ENCODE results near the gene CEACAM5. TPM values are rescaled to one million over a fixed set of nuclear protein-coding genes. Genes with fewer than 3 reads are reported as not detected.

CEACAM5 gene
- total RNA-seq = 10 to 100 TPM in 2 of 4 donors, 1 to 10 TPM in 2; 4.1 to 19.6 (median 14.0) TPM

DNA sequence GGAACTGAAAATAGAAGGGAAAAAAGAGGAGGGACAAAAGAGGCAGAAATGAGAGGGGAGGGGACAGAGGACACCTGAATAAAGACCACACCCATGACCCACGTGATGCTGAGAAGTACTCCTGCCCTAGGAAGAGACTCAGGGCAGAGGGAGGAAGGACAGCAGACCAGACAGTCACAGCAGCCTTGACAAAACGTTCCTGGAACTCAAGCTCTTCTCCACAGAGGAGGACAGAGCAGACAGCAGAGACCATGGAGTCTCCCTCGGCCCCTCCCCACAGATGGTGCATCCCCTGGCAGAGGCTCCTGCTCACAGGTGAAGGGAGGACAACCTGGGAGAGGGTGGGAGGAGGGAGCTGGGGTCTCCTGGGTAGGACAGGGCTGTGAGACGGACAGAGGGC lies at the start of gene CEACAM5:
Gene CEACAM5 (plus strand): TSS at position 146 of the 400 bp plus-strand sequence. CDS start 106 bp downstream, at position 252.
- Histone ChIP-seq H3K27me3 (peaks cover 58% of the 10 kb centered on the region), H3K4me1 (no peaks in the 10 kb centered on the region), H3K9me3 (no peaks in the 10 kb centered on the region), H3K4me3 (no peak within 1 kb of the TSS), H3K27ac (no peak within 1 kb of the TSS), H3K36me3 (no peaks in the 10 kb centered on the region)
- TF ChIP-seq POLR2AphosphoS5 (IDR thresholded peaks at IDR 0.05) (no peak), POLR2A (IDR thresholded peaks at IDR 0.05) (no peak), EP300 (IDR thresholded peaks at IDR 0.05) (no peak), CTCF (IDR thresholded peaks at IDR 0.05) (no peak)
- 36% methylated on average over 4 of the region's 4 CpGs for WGBS
- peak in 1 of 2 donors; percentile 50 for DNase-seq (ENCODE audit: low spot score in 2 of 2)

GRCh38 chr19:41666075-41666474 lies 42.4 kb upstream of the CEACAM5 start:
- DNase-seq (ENCODE audit: low spot score in 2 of 2) = no peak
- Histone ChIP-seq H3K27ac (no peak overlapping the region), H3K36me3 (no peaks in the 10 kb centered on the region), H3K27me3 (peaks cover 7% of the 10 kb centered on the region), H3K4me3 (no peak overlapping the region), H3K4me1 (no peaks in the 10 kb centered on the region), H3K9me3 (peaks cover 4% of the 10 kb centered on the region)
- TF ChIP-seq POLR2AphosphoS5 (IDR thresholded peaks at IDR 0.05) (no peak), EP300 (IDR thresholded peaks at IDR 0.05) (no peak), CTCF (IDR thresholded peaks at IDR 0.05) (no peak), POLR2A (IDR thresholded peaks at IDR 0.05) (no peak)
- 73% methylated on average over 2 of the region's 2 CpGs for WGBS

DNA sequence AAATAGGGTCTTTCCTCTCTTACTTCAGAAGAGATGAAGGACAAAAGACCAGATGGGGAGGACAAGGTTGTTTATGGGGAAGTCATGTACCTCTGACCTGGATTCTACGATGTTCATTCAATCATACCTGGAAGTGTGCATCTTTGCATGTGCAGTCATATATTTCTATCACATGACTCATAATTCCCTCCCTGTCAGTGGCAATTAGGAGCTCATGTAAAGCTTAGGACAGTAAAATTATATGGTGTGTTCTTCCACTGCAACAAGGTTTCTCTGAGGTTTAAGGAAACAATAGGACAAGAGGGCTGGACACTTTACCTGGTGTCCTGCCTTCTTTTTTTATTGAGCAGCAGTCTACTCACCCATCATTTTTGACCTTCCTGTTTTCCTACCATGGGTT lies 40.1 kb upstream of the CEACAM5 start:
- Histone ChIP-seq H3K36me3 (no peaks in the 10 kb centered on the region), H3K27ac (no peak overlapping the region), H3K27me3 (peaks cover 12% of the 10 kb centered on the region), H3K9me3 (peaks cover 4% of the 10 kb centered on the region), H3K4me3 (no peak overlapping the region), H3K4me1 (no peaks in the 10 kb centered on the region)
- 72% methylated on average over 1 of the region's 1 CpG for WGBS
- no peak for DNase-seq (ENCODE audit: low spot score in 2 of 2)
- TF ChIP-seq POLR2A (IDR thresholded peaks at IDR 0.05) = no peak
- TF ChIP-seq EP300 (IDR thresholded peaks at IDR 0.05) = no peak
- no peak for TF ChIP-seq CTCF (IDR thresholded peaks at IDR 0.05)
- no peak for TF ChIP-seq POLR2AphosphoS5 (IDR thresholded peaks at IDR 0.05)

DNA sequence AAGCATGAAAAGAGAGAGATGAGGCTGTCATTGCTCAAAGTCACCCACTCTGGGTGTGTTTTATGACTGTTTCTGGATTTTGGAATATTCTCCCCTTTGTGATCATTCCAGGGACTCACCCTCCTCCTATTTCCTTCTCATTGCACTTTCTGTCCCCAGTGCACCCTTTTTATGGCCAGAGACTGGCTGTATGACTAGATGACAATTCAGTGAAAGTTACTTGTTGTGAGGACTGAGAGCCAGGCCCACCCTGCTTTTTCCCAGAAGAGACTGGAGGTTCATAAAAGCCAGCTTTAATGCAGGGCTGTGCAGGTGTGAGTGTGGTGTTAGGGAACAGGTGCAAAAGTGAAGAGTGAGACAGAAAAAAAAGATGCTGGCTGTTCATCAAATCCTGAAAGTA lies 37.7 kb upstream of the CEACAM5 start:
- H3K27me3 ChIP-seq = peaks cover 22% of the 10 kb centered on the region
- no peak overlapping the region for H3K4me3 ChIP-seq
- DNase-seq (ENCODE audit: low spot score in 2 of 2) = no peak
- no peak for TF ChIP-seq POLR2A (IDR thresholded peaks at IDR 0.05)
- TF ChIP-seq EP300 (IDR thresholded peaks at IDR 0.05) = no peak
- no peak for TF ChIP-seq POLR2AphosphoS5 (IDR thresholded peaks at IDR 0.05)
- no peak for TF ChIP-seq CTCF (IDR thresholded peaks at IDR 0.05)
- no peaks in the 10 kb centered on the region for H3K4me1 ChIP-seq
- no peaks in the 10 kb centered on the region for H3K36me3 ChIP-seq
- peaks cover 4% of the 10 kb centered on the region for H3K9me3 ChIP-seq
- no peak overlapping the region for H3K27ac ChIP-seq

DNA sequence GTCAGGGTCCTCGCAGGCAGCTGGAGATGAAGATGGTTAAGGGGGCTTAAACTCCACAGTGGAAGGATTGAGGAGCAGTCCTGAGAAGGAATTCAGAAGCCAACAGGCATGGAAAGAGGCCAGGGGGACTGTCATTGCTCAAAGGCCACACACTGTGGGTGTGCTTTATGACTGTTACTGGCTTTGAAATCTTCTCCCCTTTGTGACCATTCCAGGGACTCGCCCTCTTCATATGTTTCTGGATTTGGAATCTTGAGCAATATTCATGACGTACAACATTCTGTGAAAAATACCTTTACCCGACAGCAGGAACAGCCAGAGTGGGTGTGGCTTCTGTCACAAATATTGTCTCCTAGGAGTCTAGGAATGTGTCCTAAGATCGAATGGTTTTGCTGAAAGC lies 36.9 kb upstream of the CEACAM5 start:
- Histone ChIP-seq H3K27me3 (peaks cover 22% of the 10 kb centered on the region), H3K4me3 (no peak overlapping the region), H3K27ac (no peak overlapping the region), H3K9me3 (no peaks in the 10 kb centered on the region), H3K36me3 (no peaks in the 10 kb centered on the region), H3K4me1 (no peaks in the 10 kb centered on the region)
- WGBS = 71% methylated on average over 5 of the region's 5 CpGs
- TF ChIP-seq POLR2AphosphoS5 (IDR thresholded peaks at IDR 0.05) = no peak
- no peak for TF ChIP-seq POLR2A (IDR thresholded peaks at IDR 0.05)
- no peak for TF ChIP-seq EP300 (IDR thresholded peaks at IDR 0.05)
- TF ChIP-seq CTCF (IDR thresholded peaks at IDR 0.05) = no peak
- DNase-seq (ENCODE audit: low spot score in 2 of 2) = no peak
